ENCODE results near the gene TMEM245.

DNA sequence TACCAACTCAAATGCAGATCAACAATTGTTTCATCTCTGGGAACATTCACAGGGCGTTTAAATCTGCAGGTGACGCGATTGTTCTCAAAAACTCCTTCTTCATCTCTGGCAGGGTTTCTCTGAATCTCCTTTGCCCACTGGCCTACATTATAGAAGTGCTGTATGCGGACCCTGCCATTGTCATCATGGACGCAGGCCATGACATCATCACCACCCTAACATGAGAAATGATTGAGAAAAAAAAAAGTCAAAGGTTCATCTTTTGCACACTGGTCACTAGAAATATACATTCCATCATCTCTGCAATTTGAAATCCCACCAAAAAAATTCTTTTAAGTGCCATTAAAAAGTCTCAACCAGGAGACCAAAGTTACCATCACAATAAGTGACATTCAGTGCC lies 21.6 kb upstream of the TMEM245 start:
- TF ChIP-seq, protein P1, sequence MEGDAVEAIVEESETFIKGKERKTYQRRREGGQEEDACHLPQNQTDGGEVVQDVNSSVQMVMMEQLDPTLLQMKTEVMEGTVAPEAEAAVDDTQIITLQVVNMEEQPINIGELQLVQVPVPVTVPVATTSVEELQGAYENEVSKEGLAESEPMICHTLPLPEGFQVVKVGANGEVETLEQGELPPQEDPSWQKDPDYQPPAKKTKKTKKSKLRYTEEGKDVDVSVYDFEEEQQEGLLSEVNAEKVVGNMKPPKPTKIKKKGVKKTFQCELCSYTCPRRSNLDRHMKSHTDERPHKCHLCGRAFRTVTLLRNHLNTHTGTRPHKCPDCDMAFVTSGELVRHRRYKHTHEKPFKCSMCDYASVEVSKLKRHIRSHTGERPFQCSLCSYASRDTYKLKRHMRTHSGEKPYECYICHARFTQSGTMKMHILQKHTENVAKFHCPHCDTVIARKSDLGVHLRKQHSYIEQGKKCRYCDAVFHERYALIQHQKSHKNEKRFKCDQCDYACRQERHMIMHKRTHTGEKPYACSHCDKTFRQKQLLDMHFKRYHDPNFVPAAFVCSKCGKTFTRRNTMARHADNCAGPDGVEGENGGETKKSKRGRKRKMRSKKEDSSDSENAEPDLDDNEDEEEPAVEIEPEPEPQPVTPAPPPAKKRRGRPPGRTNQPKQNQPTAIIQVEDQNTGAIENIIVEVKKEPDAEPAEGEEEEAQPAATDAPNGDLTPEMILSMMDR (IDR thresholded peaks at IDR 0.05): no peak
- no peak for TF ChIP-seq POLR2A (IDR thresholded peaks at IDR 0.05)
